BJ (cell line): ENCODE data around the gene LRRC32. TPM values are rescaled to one million over a fixed set of nuclear protein-coding genes. Genes with fewer than 3 reads are reported as not detected.

ENCODE experiments used
- CTCF ChIA-PET: fragments of 350-600 bp; formaldehyde crosslinking; extraction: SDS; loops from one replicate; lab custom pipeline; 2021; ENCODE audit warnings: antibody characterized with exemption, inconsistent platforms; lab: Yijun Ruan, JAX
- POLR2A ChIA-PET: fragments of 300-600 bp; sonication (Branson Sonifier 250); formaldehyde crosslinking; extraction: SDS; loops from one replicate; lab custom pipeline; 2021; ENCODE audit warnings: antibody characterized with exemption; lab: Charles Lee
- DNase-seq: peaks from one replicate; pipeline ENCODE4 v3.0.0-alpha.2; 2011; ENCODE audit warnings: low read depth
- H3K27me3 ChIP-seq: 2 replicates; pipeline ENCODE4 v1.6.0; 2011; ENCODE audit warnings: low read length; ENCODE audit not compliant: control insufficient read depth, insufficient read depth
- H3K36me3 ChIP-seq: 2 replicates; pipeline ENCODE4 v1.5.1; 2011; ENCODE audit warnings: low read length; ENCODE audit not compliant: control insufficient read depth, insufficient read depth
- H3K4me3 ChIP-seq: 2 replicates; pipeline ENCODE4 v1.5.1; 2011; ENCODE audit warnings: low read depth, mild to moderate bottlenecking, control low read depth, low read length
- polyA plus RNA-seq: library from polyadenylated mRNA; depleted of rRNA; stranded (reverse); fragments of >200 nt; gene quantifications from 2 replicates; pipeline ENCODE4 v1.2.3, GENCODE V29; 2011
- TF ChIP-seq, protein P1 (sequence below): IDR thresholded peaks from 2 replicates; pipeline ENCODE4 v1.5.1; 2011; ENCODE audit warnings: low read depth, mild to moderate bottlenecking, control low read depth, inconsistent platforms, low read length, moderate library complexity; ENCODE audit not compliant: insufficient read depth

The LRRC32 gene
- polyA plus RNA-seq, 1 experiment = 1.9 TPM

DNA sequence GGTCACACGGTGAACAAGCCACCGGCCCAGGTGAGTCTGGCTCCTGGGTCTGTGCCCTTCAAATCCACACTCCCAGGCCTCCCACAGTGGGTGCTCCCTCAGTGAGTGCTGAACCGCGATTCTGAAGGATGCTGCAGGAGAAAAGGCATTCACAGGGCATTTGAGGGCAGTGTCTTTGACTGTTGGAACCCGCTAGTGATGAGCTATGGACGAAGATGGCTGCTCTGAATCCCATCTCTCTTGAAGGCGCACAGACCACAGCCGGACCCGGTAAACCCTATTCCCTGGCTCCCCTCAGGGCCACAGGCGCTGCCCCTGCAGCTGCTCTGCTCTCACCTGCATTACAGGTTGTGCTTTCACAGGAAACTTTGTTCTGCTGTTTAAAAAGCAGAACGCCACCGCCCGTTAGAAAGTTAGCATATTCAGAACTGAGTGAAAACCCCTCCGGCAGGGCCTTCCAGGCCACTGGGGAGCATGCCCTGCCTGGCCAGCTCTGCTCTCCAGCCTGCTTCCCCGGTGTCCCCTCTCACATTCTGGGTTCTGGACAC, 3.2 kb downstream of the LRRC32 start:
- Histone ChIP-seq H3K4me3 (no peak overlapping the region), H3K27me3 (no peaks in the 10 kb centered on the region), H3K36me3 (no peaks in the 10 kb centered on the region)
- CTCF ChIA-PET = interaction anchor here (1.5 kb wide), 1 partner anchor 13 kb away, joined by 5 read pairs; no protein-coding TSS in a partner anchor
- TF ChIP-seq, protein P1, sequence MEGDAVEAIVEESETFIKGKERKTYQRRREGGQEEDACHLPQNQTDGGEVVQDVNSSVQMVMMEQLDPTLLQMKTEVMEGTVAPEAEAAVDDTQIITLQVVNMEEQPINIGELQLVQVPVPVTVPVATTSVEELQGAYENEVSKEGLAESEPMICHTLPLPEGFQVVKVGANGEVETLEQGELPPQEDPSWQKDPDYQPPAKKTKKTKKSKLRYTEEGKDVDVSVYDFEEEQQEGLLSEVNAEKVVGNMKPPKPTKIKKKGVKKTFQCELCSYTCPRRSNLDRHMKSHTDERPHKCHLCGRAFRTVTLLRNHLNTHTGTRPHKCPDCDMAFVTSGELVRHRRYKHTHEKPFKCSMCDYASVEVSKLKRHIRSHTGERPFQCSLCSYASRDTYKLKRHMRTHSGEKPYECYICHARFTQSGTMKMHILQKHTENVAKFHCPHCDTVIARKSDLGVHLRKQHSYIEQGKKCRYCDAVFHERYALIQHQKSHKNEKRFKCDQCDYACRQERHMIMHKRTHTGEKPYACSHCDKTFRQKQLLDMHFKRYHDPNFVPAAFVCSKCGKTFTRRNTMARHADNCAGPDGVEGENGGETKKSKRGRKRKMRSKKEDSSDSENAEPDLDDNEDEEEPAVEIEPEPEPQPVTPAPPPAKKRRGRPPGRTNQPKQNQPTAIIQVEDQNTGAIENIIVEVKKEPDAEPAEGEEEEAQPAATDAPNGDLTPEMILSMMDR = no peak
- POLR2A ChIA-PET = no interaction called here
- no peak for DNase-seq

DNA sequence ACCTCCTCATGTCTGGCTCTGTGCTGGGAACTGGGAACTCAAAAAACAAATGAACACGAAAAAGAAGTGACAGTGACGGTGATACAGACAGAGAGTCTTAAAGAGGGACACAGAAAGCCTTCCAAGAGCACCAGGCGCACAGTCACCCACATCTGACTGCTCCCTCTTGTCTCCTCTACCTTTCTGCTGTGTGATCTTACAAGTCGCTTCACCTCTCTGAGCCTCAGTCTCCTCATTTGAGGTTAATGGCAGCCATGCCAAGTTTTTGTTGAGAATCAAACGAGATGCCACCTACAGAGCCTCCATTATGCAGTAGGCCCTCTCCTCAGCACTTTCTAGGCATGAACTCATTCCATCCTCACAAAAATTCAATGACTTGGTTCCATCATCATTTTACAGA, 3.7 kb downstream of the LRRC32 start:
- POLR2A ChIA-PET = no interaction called here
- TF ChIP-seq, protein P1 = no peak
- no peaks in the 10 kb centered on the region for H3K27me3 ChIP-seq
- H3K36me3 ChIP-seq = no peaks in the 10 kb centered on the region
- H3K4me3 ChIP-seq = no peak overlapping the region
- CTCF ChIA-PET = interaction anchor here (1.5 kb wide), 1 partner anchor 13 kb away, joined by 5 read pairs; no protein-coding TSS in a partner anchor
- no peak for DNase-seq

DNA sequence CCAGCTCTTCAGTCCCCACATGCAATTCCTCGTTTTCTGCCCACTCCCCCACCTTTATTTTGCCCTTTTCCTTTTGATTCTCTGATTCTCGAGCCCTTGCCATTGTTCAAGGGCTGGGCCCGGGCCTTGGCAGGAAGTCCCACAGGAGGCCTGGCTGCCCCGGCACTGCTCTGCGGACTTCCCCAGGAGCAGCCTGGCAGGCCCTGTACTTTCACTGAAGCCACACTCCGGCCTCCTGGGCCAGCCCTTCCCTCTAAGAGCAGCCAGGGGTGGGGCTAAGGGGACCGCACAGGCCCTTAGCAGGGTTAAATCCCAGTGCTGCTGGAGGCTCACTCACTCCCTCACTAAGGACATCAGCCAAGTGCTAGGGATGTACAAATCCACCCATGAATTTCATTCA, 4.1 kb downstream of the LRRC32 start:
- Histone ChIP-seq H3K4me3 (no peak overlapping the region), H3K27me3 (no peaks in the 10 kb centered on the region), H3K36me3 (no peaks in the 10 kb centered on the region)
- TF ChIP-seq, protein P1 = no peak
- DNase-seq = no peak
- ChIA-PET CTCF (no interaction called here), POLR2A (no interaction called here)

DNA sequence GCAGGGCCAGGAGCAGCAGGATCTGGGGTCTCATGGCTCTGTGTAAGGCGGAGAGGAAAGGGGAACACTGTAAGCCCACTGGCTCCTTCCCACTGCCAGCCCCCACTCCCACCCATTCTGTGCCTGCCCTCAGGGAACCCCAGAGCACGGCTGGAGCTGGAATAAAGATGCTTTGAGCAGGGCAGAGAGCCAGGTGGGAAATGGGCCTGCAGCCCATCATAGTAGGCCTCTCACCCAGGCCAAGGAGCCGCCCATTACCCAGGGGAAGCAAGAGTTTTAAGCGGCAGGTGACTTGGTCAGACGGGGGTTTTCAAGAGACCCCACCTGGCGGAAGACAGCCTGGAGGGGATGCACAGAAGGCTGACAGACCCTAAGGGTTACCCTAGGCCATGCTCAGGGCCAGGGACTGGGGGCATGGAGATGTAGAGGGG, 4.6 kb downstream of the LRRC32 start:
- no peaks in the 10 kb centered on the region for H3K36me3 ChIP-seq
- no peaks in the 10 kb centered on the region for H3K27me3 ChIP-seq
- ChIA-PET POLR2A (no interaction called here), CTCF (no interaction called here)
- DNase-seq = no peak
- TF ChIP-seq, protein P1 = no peak
- no peak overlapping the region for H3K4me3 ChIP-seq

DNA sequence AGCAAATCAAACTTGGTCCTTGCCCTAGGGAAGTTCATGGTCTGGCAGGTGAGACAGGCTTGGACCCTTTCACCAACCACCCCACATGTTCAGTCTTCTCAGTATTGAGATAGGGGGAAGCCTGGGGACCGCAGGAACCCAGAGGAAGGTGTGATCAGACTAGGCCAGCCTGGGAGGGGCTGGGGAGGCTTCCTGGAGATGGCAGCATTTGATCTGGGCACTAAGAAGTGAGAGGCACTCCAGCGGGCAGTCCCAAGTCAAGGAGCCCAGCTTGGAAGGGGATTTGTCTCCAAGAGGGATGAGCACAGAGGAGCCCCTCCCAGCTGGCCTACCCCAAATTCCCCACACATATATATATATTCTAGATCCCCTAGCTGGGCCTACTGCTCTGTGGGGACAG, 5.4 kb downstream of the LRRC32 start:
- TF ChIP-seq, protein P1 = no peak
- POLR2A ChIA-PET = no interaction called here
- Histone ChIP-seq H3K36me3 (no peaks in the 10 kb centered on the region), H3K4me3 (no peak overlapping the region), H3K27me3 (no peaks in the 10 kb centered on the region)
- CTCF ChIA-PET = no interaction called here
- DNase-seq = no peak
